HL-60 (cell line): ENCODE results near the gene DNAJC22.

Experiments used
- CTCF ChIP-seq: IDR thresholded peaks from one replicate; pipeline ENCODE4 v1.5.1; 2011; ENCODE audit warnings: low read length, control low read depth, inconsistent platforms; ENCODE audit not compliant: insufficient read depth
- GABPA ChIP-seq: IDR thresholded peaks from 2 replicates; pipeline ENCODE4 v1.6.1; 2012; ENCODE audit warnings: low read depth
- POLR2AphosphoS5 ChIP-seq: IDR thresholded peaks from 2 replicates; pipeline ENCODE4 v1.6.1; 2012; ENCODE audit warnings: low read depth
- REST ChIP-seq: IDR thresholded peaks from 2 replicates; pipeline ENCODE4 v1.6.1; 2012; ENCODE audit warnings: low read depth; ENCODE audit not compliant: insufficient replicate concordance
- SPI1 ChIP-seq: IDR thresholded peaks from 2 replicates; pipeline ENCODE4 v1.6.1; 2012; ENCODE audit warnings: low read depth, mild to moderate bottlenecking, borderline replicate concordance

GRCh38 chr12:49397000-49397399 is 50.3 kb downstream of the DNAJC22 start:
- TF ChIP-seq CTCF (no peak), SPI1 (no peak), POLR2AphosphoS5 (no peak), REST (no peak), GABPA (no peak)
